ENCODE measurements around the gene GABRP. TPM values are rescaled to one million over a fixed set of nuclear protein-coding genes. Genes with fewer than 3 reads are reported as not detected.
A peak's percentile ranks its signal among the peaks of the same experiment; 100 is the strongest.

The GABRP gene
- total and polyA plus RNA-seq, 2 experiments from 2014 or later = 3.6 to 6.3 TPM

- TF ChIP-seq ZNF462 (CRISPR knock-in tag; IDR thresholded peaks at IDR 0.05) = no peak
Measured at GRCh38 chr5:170860818-170861666, 77.5 kb downstream of the GABRP start (continued).

- ATAC-seq = no peak
- H3K79me2 ChIP-seq (replicated peaks; ENCODE audit: insufficient read depth) = peaks cover 41% of the 10 kb centered on the region
- peaks cover 18% of the 10 kb centered on the region; the same call in 1 of the 2 replicates for H4K20me1 ChIP-seq (replicated peaks; ENCODE audit: insufficient read depth)
- no peak for DNase-seq (ENCODE audit: low spot score)
- Mint-ChIP-seq H3K4me3 (peak overlapping the region; percentile 75), H3K27me3 (ENCODE audit: insufficient read depth, low read depth, poor library complexity) (peaks cover 10% of the 10 kb centered on the region), H3K4me1 (peaks cover 26% of the 10 kb centered on the region), H3K27ac (peak overlapping the region; percentile 68; the same call in 1 of the 2 replicates), H3K9me3 (peaks cover 22% of the 10 kb centered on the region), H3K36me3 (ENCODE audit: low read depth) (peaks cover 14% of the 10 kb centered on the region)
- H2AFZ ChIP-seq = peak overlapping the region; percentile 94; the same call in 1 of the 2 replicates
- H3F3A ChIP-seq (replicated peaks; ENCODE audit: low read depth) = peaks cover 5% of the 10 kb centered on the region; the same call in 1 of the 2 replicates
- peaks cover 11% of the 10 kb centered on the region for H3K27me3 ChIP-seq (ENCODE audit: insufficient read depth)
- peak overlapping the region; percentile 63; the same call in 1 of the 2 replicates for H3K4me3 ChIP-seq
- no peak overlapping the region for H3K4me2 ChIP-seq
- H3K36me3 ChIP-seq (ENCODE audit: insufficient read depth) = no peaks in the 10 kb centered on the region; the same call in 1 of the 2 replicates
- no peak overlapping the region for H3K27ac ChIP-seq (ENCODE audit: low read depth)
- H3K9me2 ChIP-seq (ENCODE audit: insufficient read depth) = no peaks in the 10 kb centered on the region
- H3K4me1 ChIP-seq (ENCODE audit: insufficient read depth) = peaks cover 22% of the 10 kb centered on the region
- TF ChIP-seq STAT1 (IDR thresholded peaks at IDR 0.05; ENCODE audit: unreplicated experiment) = no peak
- TF ChIP-seq CTCF (conservative IDR thresholded peaks at IDR 0.05; ENCODE audit: low read depth in 2 of 2) = no peak
- TF ChIP-seq ZNF462 (CRISPR knock-in tag; IDR thresholded peaks at IDR 0.05) = no peak
- TF ChIP-seq EZH2 (IDR thresholded peaks at IDR 0.05; ENCODE audit: low read depth, unreplicated experiment) = no peak
- no peak for TF ChIP-seq EZH2phosphoT487 (IDR thresholded peaks at IDR 0.05; ENCODE audit: unreplicated experiment)
- TF ChIP-seq POLR2AphosphoS5 (IDR thresholded peaks at IDR 0.05; ENCODE audit: low read depth) = no peak
Measured at GRCh38 chr5:170861667-170861916, 78.1 kb downstream of the GABRP start.

Data from GM23338 (cell line).